HFF-Myc (cell line): Measurements from ENCODE around the gene GFY.
A peak's percentile ranks its signal among the peaks of the same experiment; 100 is the strongest.

Source experiments
- DNase-seq: peaks from one replicate; pipeline ENCODE4 v3.0.0-alpha.2; 2011; ENCODE audit warnings: low read depth; ENCODE audit errors: extremely low read depth
- H3K4me3 ChIP-seq: replicated peaks from 2 replicates; pipeline ENCODE4 v1.5.1; 2011; ENCODE audit warnings: low read depth, mild to moderate bottlenecking, control low read depth, low read length
- CTCF ChIP-seq: IDR thresholded peaks from 2 replicates; pipeline ENCODE4 v1.5.1; 2012; ENCODE audit warnings: mild to moderate bottlenecking, low read depth, low read length, control low read depth; ENCODE audit errors: missing control alignments

The GFY gene

DNA sequence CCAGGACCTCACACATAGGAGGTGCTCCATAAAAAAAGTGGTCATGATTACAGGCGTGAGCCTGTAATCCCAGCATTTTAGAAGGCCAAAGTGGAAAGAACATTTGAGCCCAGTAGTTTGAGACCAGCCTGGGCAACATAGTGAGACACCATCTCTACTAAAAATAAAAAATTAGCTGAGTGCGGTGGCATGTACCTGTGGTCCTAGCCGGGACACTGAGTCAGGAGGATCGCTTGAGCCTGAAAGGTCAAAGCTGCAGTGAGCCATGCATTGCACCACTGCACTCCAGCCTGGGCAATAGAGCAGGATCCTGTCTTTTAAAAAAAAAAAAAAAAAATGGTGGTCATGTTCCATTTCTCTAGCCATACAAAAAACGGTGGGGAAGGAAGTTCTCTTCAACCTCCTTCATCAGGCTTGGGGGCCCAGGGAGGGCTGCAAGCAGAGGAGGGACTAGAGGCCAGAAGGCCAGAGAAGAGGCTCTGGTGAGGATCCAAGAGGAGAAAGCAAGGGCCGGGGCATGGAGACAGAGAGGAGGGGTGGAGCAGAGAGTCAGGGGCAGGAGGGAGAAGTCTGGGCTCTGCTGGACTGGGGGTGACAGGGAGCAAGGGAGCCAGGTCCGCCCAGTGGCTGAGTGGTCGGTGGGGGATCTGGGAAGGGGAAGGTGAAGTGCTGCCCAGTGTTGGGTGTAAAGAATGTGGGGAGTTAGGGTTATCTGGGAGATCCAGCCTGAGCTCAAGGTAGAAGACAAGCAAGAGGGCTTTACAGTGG, 28.3 kb upstream of the GFY start:
- no peak overlapping the region for H3K4me3 ChIP-seq
- TF ChIP-seq CTCF: no peak
- no peak for DNase-seq

- no peak for DNase-seq
- no peak overlapping the region for H3K4me3 ChIP-seq
- no peak for TF ChIP-seq CTCF
Observed at GRCh38 chr19:49398001-49398615, 27.1 kb upstream of the GFY start.

DNA sequence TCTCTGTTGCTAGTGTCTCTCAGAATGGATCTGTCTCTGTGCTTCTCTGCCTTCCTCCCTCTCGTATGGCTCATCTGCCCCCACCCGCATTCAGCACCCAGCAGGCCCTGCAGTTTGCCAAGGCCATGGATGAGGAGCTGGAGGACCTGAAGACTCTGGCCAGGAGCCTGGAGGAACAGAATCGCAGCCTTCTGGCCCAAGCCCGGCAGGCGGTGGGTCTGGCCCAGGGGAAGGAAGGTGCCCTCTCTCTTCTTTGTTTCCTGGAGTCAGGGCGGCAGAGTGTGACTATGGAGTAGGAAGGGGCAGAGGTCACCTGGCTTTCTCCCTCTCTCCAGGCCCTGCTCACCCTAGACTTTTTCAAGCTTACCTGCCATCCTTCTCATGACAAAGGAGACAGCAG, 26.3 kb upstream of the GFY start:
- H3K4me3 ChIP-seq: no peak overlapping the region
- DNase-seq: no peak
- TF ChIP-seq CTCF: no peak

- TF ChIP-seq CTCF: no peak
- H3K4me3 ChIP-seq: no peak overlapping the region
- no peak for DNase-seq
Observed at GRCh38 chr19:49400029-49400428, 25.2 kb upstream of the GFY start.

- H3K4me3 ChIP-seq: no peak overlapping the region
- DNase-seq: peak; percentile 46
- TF ChIP-seq CTCF: no peak
Observed at GRCh38 chr19:49403404-49404187, 21.6 kb upstream of the GFY start.

DNA sequence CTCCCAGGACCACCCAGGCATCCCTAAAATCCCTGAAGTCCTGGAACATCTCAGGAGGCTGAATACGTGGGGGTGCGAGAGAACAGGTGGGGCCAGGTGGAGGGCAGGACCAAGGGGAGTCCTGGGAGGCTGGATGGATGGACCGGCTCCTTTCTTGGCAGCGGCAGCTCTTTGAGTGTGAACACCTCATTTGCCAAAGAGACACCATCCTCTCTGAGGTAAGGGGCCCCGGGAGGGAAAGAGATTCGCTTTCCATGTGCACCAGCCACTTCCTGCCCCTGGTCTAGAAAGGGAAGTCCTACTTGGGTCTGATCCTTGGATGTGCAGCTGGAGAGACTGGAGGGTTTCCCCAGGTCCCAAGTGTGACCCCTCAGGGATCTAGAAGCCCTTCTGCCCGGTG, 18.1 kb upstream of the GFY start:
- DNase-seq: no peak
- no peak for TF ChIP-seq CTCF

More for the DNA sequence above, 18.1 kb upstream of the GFY start:
- no peak overlapping the region for H3K4me3 ChIP-seq
